Caco-2 (cell line): ENCODE measurements around the gene ATP8B3. TPM values are rescaled to one million over a fixed set of nuclear protein-coding genes. Genes with fewer than 3 reads are reported as not detected.
A peak's percentile ranks its signal among the peaks of the same experiment; 100 is the strongest.

ENCODE experiments used
- BruUV-seq: library from RNA; stranded (reverse); fragments of 400-500 nt; replicated peaks from 2 replicates; lab custom pipeline; 2021; lab: Mats Ljungman, UMichigan
- CTCF ChIA-PET: fragments of 300-600 bp; sonication (Branson Sonifier 250); formaldehyde crosslinking; loops from one replicate; lab custom pipeline; 2022; ENCODE audit warnings: antibody characterized with exemption; lab: Charles Lee
- POLR2A ChIA-PET: fragments of 300-600 bp; sonication (Branson Sonifier 250); formaldehyde crosslinking; loops from one replicate; lab custom pipeline; 2022; ENCODE audit warnings: antibody characterized with exemption; lab: Charles Lee
- DNase-seq, 2 experiments: peaks; one replicate each; pipeline versions ENCODE4 v3.0.0 to v3.0.0-alpha.2; 2020 to 2022
- H3K27me3 ChIP-seq: replicated peaks from 2 replicates; pipeline ENCODE4 v1.6.0; 2011; ENCODE audit warnings: low read length; ENCODE audit not compliant: control insufficient read depth, insufficient read depth
- H3K36me3 ChIP-seq: 2 replicates; pipeline ENCODE4 v1.5.1; 2011; ENCODE audit warnings: low read length; ENCODE audit not compliant: control insufficient read depth, insufficient read depth
- H3K4me1 ChIP-seq: fragments of 250-450 bp; sonication (Bioruptor Pico); 2 replicates; pipeline ENCODE4 v1.5.1; 2020; ENCODE audit warnings: mild to moderate bottlenecking
- H3K4me3 ChIP-seq: 2 replicates; pipeline ENCODE4 v1.5.1; 2011; ENCODE audit warnings: low read depth, mild to moderate bottlenecking, control low read depth, low read length
- H3K9me3 ChIP-seq: fragments of 250-450 bp; sonication (Bioruptor Pico); 2 replicates; pipeline ENCODE4 v1.5.1; 2020; ENCODE audit warnings: mild to moderate bottlenecking, moderate library complexity
- H3K27ac Mint-ChIP-seq: one replicate; pipeline ENCODE4 v1.8.0; 2022; ENCODE audit warnings: mixed read lengths; ENCODE audit not compliant: unreplicated experiment
- H3K27me3 Mint-ChIP-seq: one replicate; pipeline ENCODE4 v1.8.0; 2022; ENCODE audit warnings: mixed read lengths; ENCODE audit not compliant: insufficient read depth, unreplicated experiment
- H3K36me3 Mint-ChIP-seq: one replicate; pipeline ENCODE4 v1.8.0; 2022; ENCODE audit warnings: mild to moderate bottlenecking, mixed read lengths; ENCODE audit not compliant: insufficient read depth, unreplicated experiment
- H3K4me1 Mint-ChIP-seq: one replicate; pipeline ENCODE4 v1.8.0; 2022; ENCODE audit warnings: low read depth, mixed read lengths; ENCODE audit not compliant: unreplicated experiment
- H3K4me3 Mint-ChIP-seq: one replicate; pipeline ENCODE4 v1.8.0; 2022; ENCODE audit warnings: mild to moderate bottlenecking, moderate library complexity, mixed read lengths; ENCODE audit not compliant: unreplicated experiment
- H3K9me3 Mint-ChIP-seq: one replicate; pipeline ENCODE4 v1.8.0; 2022; ENCODE audit warnings: mixed read lengths; ENCODE audit not compliant: unreplicated experiment
- CTCF ChIP-seq, 2 experiments: fragments of 200-600 bp in 1 of 2; IDR thresholded peaks; 1 replicate in 1 of 2; 2 replicates in 1 of 2; pipeline versions ENCODE4 v1.5.1 to v1.8.0; 2011 to 2022; ENCODE audit warnings: antibody characterized with exemption in 1 of 2, control low read depth in 1 of 2, inconsistent platforms in 1 of 2, low read depth in 1 of 2, low read length in 1 of 2, mild to moderate bottlenecking in 1 of 2, moderate library complexity in 1 of 2; ENCODE audit not compliant: insufficient read depth in 1 of 2, severe bottlenecking in 1 of 2, unreplicated experiment in 1 of 2
- intact Hi-C: fragments of 100-400 bp; cut with micrococcal nuclease; formaldehyde crosslinking; loops from one replicate; pipeline ENCODE4 v1.10.0; 2022; ENCODE audit not compliant: unreplicated experiment
- total RNA-seq: library from RNA; stranded (reverse); gene quantifications from 2 replicates; pipeline ENCODE4 v1.2.3, GENCODE V29; 2022

Gene ATP8B3
- total RNA-seq, 1 experiment from 2014 or later, result 0.45 TPM

GRCh38 chr19:1837625-1838105, 25.6 kb upstream of the ATP8B3 start:
- Histone ChIP-seq H3K36me3 (no peaks in the 10 kb centered on the region), H3K27me3 (no peaks in the 10 kb centered on the region), H3K4me3 (no peak overlapping the region), H3K9me3 (no peaks in the 10 kb centered on the region), H3K4me1 (no peaks in the 10 kb centered on the region)
- no peak overlapping the region for H3K4me3 Mint-ChIP-seq
- H3K4me1 Mint-ChIP-seq, result no peaks in the 10 kb centered on the region
- H3K9me3 Mint-ChIP-seq, result no peaks in the 10 kb centered on the region
- no peak overlapping the region for H3K27ac Mint-ChIP-seq
- peak in 1 of 2 experiments; percentile 70 for DNase-seq
- no TSS peak for BruUV-seq
- peaks cover 35% of the 10 kb centered on the region for H3K36me3 Mint-ChIP-seq
- intact Hi-C loops, result no loop called here
- H3K27me3 Mint-ChIP-seq, result no peaks in the 10 kb centered on the region
- ChIA-PET CTCF (interaction anchor here (0.8 to 2.7 kb wide), 2 partner anchors 12 to 15 kb away, joined by 4 to 14 read pairs; no protein-coding TSS in a partner anchor), POLR2A (interaction anchor here (1.2 kb wide), 1 partner anchor 9 kb away, joined by 3 read pairs; no protein-coding TSS in a partner anchor)
- peak; percentile 82 to 87 for TF ChIP-seq CTCF (IDR thresholded peaks at IDR 0.05; ENCODE audit: insufficient read depth in 1 of 2, low read depth in 1 of 2, low read length in 1 of 2, severe bottlenecking in 1 of 2, unreplicated experiment in 1 of 2)

- no peaks in the 10 kb centered on the region for H3K4me1 ChIP-seq
- H3K27me3 ChIP-seq, result no peaks in the 10 kb centered on the region
- no peak for TF ChIP-seq CTCF (IDR thresholded peaks at IDR 0.05; ENCODE audit: insufficient read depth in 1 of 2, low read depth in 1 of 2, low read length in 1 of 2, severe bottlenecking in 1 of 2, unreplicated experiment in 1 of 2)
- no TSS peak for BruUV-seq
- DNase-seq, result no peak
- no peaks in the 10 kb centered on the region for H3K9me3 ChIP-seq
- peaks cover 38% of the 10 kb centered on the region for H3K36me3 Mint-ChIP-seq
- H3K4me3 ChIP-seq, result no peak overlapping the region
- no peaks in the 10 kb centered on the region for H3K4me1 Mint-ChIP-seq
- H3K4me3 Mint-ChIP-seq, result no peak overlapping the region
- H3K27ac Mint-ChIP-seq, result no peak overlapping the region
- no peaks in the 10 kb centered on the region for H3K27me3 Mint-ChIP-seq
- ChIA-PET CTCF (interaction anchor here (0.8 to 2.7 kb wide), 2 partner anchors 11 to 15 kb away, joined by 4 to 14 read pairs; no protein-coding TSS in a partner anchor), POLR2A (no interaction called here)
- H3K9me3 Mint-ChIP-seq, result no peaks in the 10 kb centered on the region
- no peaks in the 10 kb centered on the region for H3K36me3 ChIP-seq
- intact Hi-C loops, result no loop called here
These were observed 25.1 kb upstream of the ATP8B3 start for GRCh38 chr19:1837222-1837565.

DNA sequence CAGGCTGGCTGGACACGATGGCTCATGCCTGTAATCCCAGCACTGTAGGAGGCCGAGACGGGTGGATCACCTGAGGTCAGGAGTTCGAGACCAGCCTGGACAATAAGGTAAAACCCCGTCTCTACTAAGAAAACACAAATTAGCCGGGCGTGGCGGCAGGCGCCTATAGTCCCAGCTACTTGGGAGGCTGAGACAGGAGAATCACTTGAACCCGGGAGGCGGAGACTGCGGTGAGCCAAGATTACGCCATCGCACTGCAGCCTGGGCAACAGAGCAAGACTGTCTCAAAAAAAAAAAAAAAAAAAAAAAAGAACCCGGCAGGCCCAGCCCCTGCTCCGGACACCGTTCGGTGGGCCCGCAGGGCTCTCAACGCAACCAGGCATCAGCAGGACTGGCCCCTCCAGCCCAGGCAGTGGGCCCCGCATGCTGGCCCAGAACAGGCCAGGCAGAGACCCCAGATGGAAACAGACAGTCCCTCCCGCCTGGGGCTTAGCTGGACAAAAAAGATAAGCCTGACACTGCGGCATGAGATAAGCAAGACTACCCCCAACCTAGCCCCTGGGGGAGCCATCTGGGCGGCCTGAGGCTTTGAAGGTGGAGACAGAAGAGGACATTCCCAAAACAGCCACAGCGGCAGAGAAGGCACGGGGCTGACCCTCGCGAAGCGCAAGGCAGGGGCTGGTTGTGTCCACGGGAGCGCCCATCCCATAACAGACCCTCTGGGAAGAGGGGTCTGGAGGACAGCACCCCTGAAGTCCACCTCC, 24.6 kb upstream of the ATP8B3 start:
- H3K36me3 ChIP-seq, result no peaks in the 10 kb centered on the region
- Mint-ChIP-seq H3K36me3 (peaks cover 40% of the 10 kb centered on the region), H3K4me3 (no peak overlapping the region), H3K27me3 (no peaks in the 10 kb centered on the region), H3K27ac (peak overlapping the region; percentile 13), H3K9me3 (no peaks in the 10 kb centered on the region), H3K4me1 (no peaks in the 10 kb centered on the region)
- H3K27me3 ChIP-seq, result no peaks in the 10 kb centered on the region
- no TSS peak for BruUV-seq
- no peak for DNase-seq
- H3K4me1 ChIP-seq, result no peaks in the 10 kb centered on the region
- no peaks in the 10 kb centered on the region for H3K9me3 ChIP-seq
- H3K4me3 ChIP-seq, result no peak overlapping the region
- no peak for TF ChIP-seq CTCF (IDR thresholded peaks at IDR 0.05; ENCODE audit: insufficient read depth in 1 of 2, low read depth in 1 of 2, low read length in 1 of 2, severe bottlenecking in 1 of 2, unreplicated experiment in 1 of 2)
- intact Hi-C loops, result no loop called here
- POLR2A ChIA-PET, result no interaction called here
- CTCF ChIA-PET, result interaction anchor here (0.8 to 2.7 kb wide), 3 partner anchors 10 to 14 kb away, joined by 4 to 14 read pairs (median 6); no protein-coding TSS in a partner anchor
